ENCODE data around the gene ABI2. TPM values are rescaled to one million over a fixed set of nuclear protein-coding genes. Genes with fewer than 3 reads are reported as not detected.

ABI2 gene
- polyA plus RNA-seq, 1 of the 3 experiments (the other 2 are of a cell fraction): 51.5 TPM

GRCh38 chr2:203470371-203470770 lies 142.2 kb downstream of the ABI2 start (continued):
- TF ChIP-seq MAX (IDR thresholded peaks at IDR 0.05; ENCODE audit: low read depth): no peak
- TF ChIP-seq, protein P1, sequence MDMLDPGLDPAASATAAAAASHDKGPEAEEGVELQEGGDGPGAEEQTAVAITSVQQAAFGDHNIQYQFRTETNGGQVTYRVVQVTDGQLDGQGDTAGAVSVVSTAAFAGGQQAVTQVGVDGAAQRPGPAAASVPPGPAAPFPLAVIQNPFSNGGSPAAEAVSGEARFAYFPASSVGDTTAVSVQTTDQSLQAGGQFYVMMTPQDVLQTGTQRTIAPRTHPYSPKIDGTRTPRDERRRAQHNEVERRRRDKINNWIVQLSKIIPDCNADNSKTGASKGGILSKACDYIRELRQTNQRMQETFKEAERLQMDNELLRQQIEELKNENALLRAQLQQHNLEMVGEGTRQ (IDR thresholded peaks at IDR 0.05; ENCODE audit: borderline replicate concordance, low read depth, low read length): no peak
- no peak for TF ChIP-seq SIN3A (IDR thresholded peaks at IDR 0.05; ENCODE audit: borderline replicate concordance, low read depth, low read length)
- TF ChIP-seq MEF2A (IDR thresholded peaks at IDR 0.05; ENCODE audit: borderline replicate concordance, low read depth): no peak
- TF ChIP-seq FOSL2 (IDR thresholded peaks at IDR 0.05; ENCODE audit: borderline replicate concordance, low read depth): no peak
- TF ChIP-seq EZH2phosphoT487 (IDR thresholded peaks at IDR 0.05; ENCODE audit: borderline replicate concordance, low read depth): no peak
- TF ChIP-seq NFIC (IDR thresholded peaks at IDR 0.05; ENCODE audit: borderline replicate concordance): no peak

DNA sequence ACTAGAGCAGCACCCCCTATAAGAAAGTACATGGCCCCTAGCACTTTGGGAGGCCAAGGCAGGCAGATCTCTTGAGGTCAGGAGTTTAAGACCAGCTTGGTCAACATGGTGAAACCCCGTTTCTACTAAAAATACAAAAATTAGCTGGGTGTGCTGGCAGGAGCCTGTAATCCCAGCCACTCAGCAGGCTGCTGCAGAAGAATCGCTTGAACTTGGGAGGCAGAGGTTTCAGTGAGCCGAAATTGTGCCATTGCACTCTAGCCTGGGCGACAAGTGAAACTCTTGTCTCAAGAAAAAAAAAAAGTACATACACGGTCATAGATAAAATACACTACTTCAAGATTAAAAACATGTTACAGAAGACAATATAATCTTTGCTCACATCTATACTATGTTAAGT lies 143.1 kb downstream of the ABI2 start:
- H4K20me1 ChIP-seq (ENCODE audit: insufficient read depth): no peaks in the 10 kb centered on the region
- H3K9me2 ChIP-seq: no peaks in the 10 kb centered on the region
- no peak overlapping the region for H2AFZ ChIP-seq (ENCODE audit: low read depth)
- TF ChIP-seq FOXJ3 (CRISPR knock-in tag; IDR thresholded peaks at IDR 0.05) (no peak), NFIC (IDR thresholded peaks at IDR 0.05; ENCODE audit: borderline replicate concordance) (no peak), NRF1 (IDR thresholded peaks at IDR 0.05; ENCODE audit: low read depth, low read length) (no peak), RFX5 (IDR thresholded peaks at IDR 0.05; ENCODE audit: low read length) (no peak), MEF2A (IDR thresholded peaks at IDR 0.05; ENCODE audit: borderline replicate concordance, low read depth) (no peak), FOXM1 (IDR thresholded peaks at IDR 0.05; ENCODE audit: low read depth) (no peak), YY1 (IDR thresholded peaks at IDR 0.05; ENCODE audit: low read depth) (no peak), RAD21 (IDR thresholded peaks at IDR 0.05; ENCODE audit: low read length) (no peak), CTCF (IDR thresholded peaks at IDR 0.05) (no peak), CHD2 (IDR thresholded peaks at IDR 0.05; ENCODE audit: low read length, partially characterized antibody) (no peak), ELF1 (IDR thresholded peaks at IDR 0.05) (no peak), REST (IDR thresholded peaks at IDR 0.05; ENCODE audit: low read depth, low read length) (no peak), EP300 (IDR thresholded peaks at IDR 0.05; ENCODE audit: borderline replicate concordance in 1 of 2, low read depth in 1 of 2, low read length in 1 of 2) (no peak), GABPA (IDR thresholded peaks at IDR 0.05; ENCODE audit: low read depth) (no peak), ZBTB33 (IDR thresholded peaks at IDR 0.05; ENCODE audit: borderline replicate concordance, low read depth) (no peak)
- TF ChIP-seq, protein P2, sequence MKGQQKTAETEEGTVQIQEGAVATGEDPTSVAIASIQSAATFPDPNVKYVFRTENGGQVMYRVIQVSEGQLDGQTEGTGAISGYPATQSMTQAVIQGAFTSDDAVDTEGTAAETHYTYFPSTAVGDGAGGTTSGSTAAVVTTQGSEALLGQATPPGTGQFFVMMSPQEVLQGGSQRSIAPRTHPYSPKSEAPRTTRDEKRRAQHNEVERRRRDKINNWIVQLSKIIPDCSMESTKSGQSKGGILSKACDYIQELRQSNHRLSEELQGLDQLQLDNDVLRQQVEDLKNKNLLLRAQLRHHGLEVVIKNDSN (IDR thresholded peaks at IDR 0.05; ENCODE audit: borderline replicate concordance, low read depth): no peak
- TF ChIP-seq, protein P1 (IDR thresholded peaks at IDR 0.05; ENCODE audit: borderline replicate concordance, low read depth, low read length): no peak
- no peak overlapping the region for H3K4me3 ChIP-seq (ENCODE audit: low read depth in 2 of 2, low read length in 1 of 2)
- peaks cover 6% of the 10 kb centered on the region for H3F3A ChIP-seq (replicated peaks; ENCODE audit: insufficient read depth)
- WGBS (ENCODE audit: low lambda C conversion rate): 96% methylated on average over 5 of the region's 5 CpGs
- ChIA-PET POLR2A (no interaction called here), CTCF (interaction anchor here (1.3 kb wide), 1 partner anchor 17 kb away, joined by 4 read pairs; no protein-coding TSS in a partner anchor)
- DNase-seq: no peak
- no peak overlapping the region for H3K27ac ChIP-seq (ENCODE audit: low read depth in 2 of 2, low read length in 1 of 2)
- peaks cover 4 to 15% of the 10 kb centered on the region in 2 experiments for H3K36me3 ChIP-seq (replicated peaks in 1 of 2; ENCODE audit: control insufficient read depth in 1 of 2, insufficient read depth in 2 of 2, low read length in 1 of 2)
- H3K27me3 ChIP-seq (ENCODE audit: insufficient read depth): no peaks in the 10 kb centered on the region
- H3K4me1 ChIP-seq (ENCODE audit: control insufficient read depth in 1 of 2, insufficient read depth in 2 of 2, low read depth in 1 of 2, low read length in 1 of 2): peaks cover 0 to 3% of the 10 kb centered on the region in 2 experiments; a peak in 2 of 4 replicates
- no peak overlapping the region for H3K4me2 ChIP-seq
- H3K9me3 ChIP-seq: no peaks in the 10 kb centered on the region
- H3K79me2 ChIP-seq (ENCODE audit: insufficient read depth): peaks cover 16% of the 10 kb centered on the region
- H3K9ac ChIP-seq: no peak overlapping the region
